ENCODE measurements around the gene RPS14. TPM values are rescaled to one million over a fixed set of nuclear protein-coding genes. Genes with fewer than 3 reads are reported as not detected.
"Not testable (repeated sequence)": the region's sequence is repeated elsewhere in the genome, so short reads cannot be mapped to it uniquely, and the experiment has no call there.

The RPS14 gene
- total RNA-seq, 1 donor from 2014 or later = 3,652 TPM

GRCh38 chr5:150479416-150479815, 29.9 kb upstream of the RPS14 start:
- no peak for DNase-seq

- not testable (repeated sequence) for DNase-seq
Measured at GRCh38 chr5:150476568-150476967, 27.0 kb upstream of the RPS14 start.

- no peak for DNase-seq
Measured at GRCh38 chr5:150473673-150474358, 24.3 kb upstream of the RPS14 start.

GRCh38 chr5:150469718-150470469, 20.4 kb upstream of the RPS14 start:
- peak; percentile 81 for DNase-seq

GRCh38 chr5:150468206-150468605, 18.7 kb upstream of the RPS14 start:
- DNase-seq = no peak

GRCh38 chr5:150465927-150466326, 16.4 kb upstream of the RPS14 start:
- peak; percentile 66 for DNase-seq

- DNase-seq = peak; percentile 64
Measured at GRCh38 chr5:150464554-150465012, 15.0 kb upstream of the RPS14 start.

GRCh38 chr5:150461231-150461630, 11.7 kb upstream of the RPS14 start:
- DNase-seq = no peak

GRCh38 chr5:150460781-150461180, 11.2 kb upstream of the RPS14 start:
- no peak for DNase-seq

- peak; percentile 68 for DNase-seq
Measured at GRCh38 chr5:150458802-150459557, 9.4 kb upstream of the RPS14 start.

- no peak for DNase-seq
Measured at GRCh38 chr5:150457562-150458240, 8.2 kb upstream of the RPS14 start.

GRCh38 chr5:150457121-150457520, 7.6 kb upstream of the RPS14 start:
- peak; percentile 26 for DNase-seq

GRCh38 chr5:150454492-150455229, 5.1 kb upstream of the RPS14 start:
- no peak for DNase-seq

- DNase-seq = peak; percentile 59
Measured at GRCh38 chr5:150454027-150454426, 4.5 kb upstream of the RPS14 start.

GRCh38 chr5:150452914-150453313, 3.4 kb upstream of the RPS14 start:
- no peak for DNase-seq

- DNase-seq = no peak
Measured at GRCh38 chr5:150451594-150451993, 2.1 kb upstream of the RPS14 start.

- peak; percentile 50 for DNase-seq
Measured at GRCh38 chr5:150448952-150449516, 505 bp downstream of the RPS14 start.

GRCh38 chr5:150448334-150448733, 1.2 kb downstream of the RPS14 start:
- no peak for DNase-seq

GRCh38 chr5:150447188-150447587, 2.4 kb downstream of the RPS14 start:
- DNase-seq = no peak

GRCh38 chr5:150446583-150446982, 3.0 kb downstream of the RPS14 start:
- no peak for DNase-seq

GRCh38 chr5:150446088-150446487, 3.5 kb downstream of the RPS14 start:
- DNase-seq = no peak

GRCh38 chr5:150444770-150445169, 4.8 kb downstream of the RPS14 start:
- no peak for DNase-seq

Measured in dermis blood vessel endothelial cell (primary cell).